ENCODE data around the gene ARMH3. TPM values are rescaled to one million over a fixed set of nuclear protein-coding genes. Genes with fewer than 3 reads are reported as not detected.

Gene ARMH3
- total RNA-seq, 1 experiment from 2014 or later, result 8.2 TPM

DNA sequence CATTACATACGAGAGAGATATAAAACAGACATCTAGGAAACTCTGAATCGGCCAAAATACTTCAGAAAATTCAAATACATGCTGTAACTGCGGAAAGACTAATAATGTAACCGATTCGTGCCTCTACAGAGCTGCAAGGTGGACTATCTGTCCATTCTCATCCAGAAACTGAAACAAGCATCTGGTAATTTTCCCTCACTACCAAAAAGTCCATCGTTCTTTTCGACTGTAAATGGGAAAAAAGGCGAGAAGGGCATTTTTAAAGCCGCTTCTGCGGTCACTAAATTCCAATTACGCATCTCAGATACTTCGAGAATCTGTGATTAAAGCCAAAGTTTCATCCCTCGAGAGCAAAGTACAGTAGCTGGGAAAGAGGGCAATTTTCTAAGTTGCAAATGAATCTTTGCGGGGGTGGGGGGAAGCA lies 239.0 kb downstream of the ARMH3 start:
- peak overlapping the region; percentile 81; the same call in 1 of the 2 replicates for H3K27ac ChIP-seq
- peaks cover 24% of the 10 kb centered on the region for H3K36me3 ChIP-seq

DNA sequence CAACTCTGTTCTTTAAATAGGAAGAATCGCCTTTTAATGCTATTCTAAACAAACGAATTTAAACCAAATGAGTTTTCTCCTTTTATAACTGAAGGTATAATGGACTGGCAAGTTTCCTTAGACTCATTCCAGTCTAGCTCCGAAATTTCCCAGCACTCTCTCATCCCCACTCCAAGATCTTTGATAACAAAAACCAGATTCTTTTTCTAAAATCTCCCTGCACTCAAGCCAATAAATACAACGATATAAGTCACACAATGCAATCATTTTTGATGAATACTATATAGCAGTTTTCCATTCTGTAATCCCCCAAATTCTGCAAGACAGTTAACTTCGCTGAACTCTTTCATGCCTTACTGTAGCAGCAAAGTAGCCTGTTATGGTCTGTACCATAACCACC lies 239.6 kb downstream of the ARMH3 start:
- Histone ChIP-seq H3K36me3 (peaks cover 28% of the 10 kb centered on the region), H3K9me3 (replicated peaks) (no peaks in the 10 kb centered on the region), H3K4me3 (peak overlapping the region; percentile 65), H3K27me3 (replicated peaks) (no peaks in the 10 kb centered on the region), H3K4me1 (replicated peaks) (peaks cover 28% of the 10 kb centered on the region), H3K27ac (no peak overlapping the region)
- no peak for DNase-seq (ENCODE audit: low read depth in 1 of 2, low spot score in 2 of 2)

More for the DNA sequence above, 239.0 kb downstream of the ARMH3 start:
- DNase-seq (ENCODE audit: low read depth in 1 of 2, low spot score in 2 of 2), result no peak
- Histone ChIP-seq H3K4me3 (peak overlapping the region; percentile 65), H3K27me3 (replicated peaks) (no peaks in the 10 kb centered on the region), H3K4me1 (replicated peaks) (peaks cover 28% of the 10 kb centered on the region), H3K9me3 (replicated peaks) (no peaks in the 10 kb centered on the region)

DNA sequence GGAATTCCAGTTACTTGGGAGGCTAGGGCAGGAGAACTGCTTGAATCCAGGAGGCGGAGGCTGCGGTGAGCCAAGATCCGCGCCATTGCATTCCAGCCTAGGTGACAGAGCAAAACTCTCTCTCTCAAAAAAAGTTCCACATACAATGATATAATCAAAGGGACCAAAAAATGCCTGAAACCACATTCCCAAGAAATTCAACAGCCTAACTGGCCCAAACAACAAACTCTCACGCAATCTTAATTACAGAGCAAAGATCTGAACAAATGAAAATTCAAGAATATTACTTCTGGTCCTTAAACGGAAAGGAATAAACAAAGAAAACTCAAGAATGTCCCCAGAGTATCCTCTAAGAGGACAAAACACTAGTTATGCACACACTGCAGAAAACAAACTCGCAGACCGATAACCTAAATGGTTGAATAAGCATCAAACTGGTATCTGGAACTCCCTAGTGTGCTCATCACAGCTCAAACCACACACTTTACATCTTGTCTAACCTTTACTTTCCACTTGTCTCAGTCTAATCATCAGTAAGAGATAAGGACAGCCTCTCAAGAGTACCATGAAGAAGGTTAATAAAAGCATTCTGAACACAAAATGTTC lies 241.4 kb downstream of the ARMH3 start:
- Histone ChIP-seq H3K27ac (peak overlapping the region; percentile 46), H3K27me3 (replicated peaks) (no peaks in the 10 kb centered on the region), H3K4me3 (no peak overlapping the region), H3K36me3 (peaks cover 46% of the 10 kb centered on the region), H3K9me3 (replicated peaks) (no peaks in the 10 kb centered on the region), H3K4me1 (replicated peaks) (peaks cover 28% of the 10 kb centered on the region)
- DNase-seq (ENCODE audit: low read depth in 1 of 2, low spot score in 2 of 2), result peak in 1 of 2 experiments; percentile 54

DNA sequence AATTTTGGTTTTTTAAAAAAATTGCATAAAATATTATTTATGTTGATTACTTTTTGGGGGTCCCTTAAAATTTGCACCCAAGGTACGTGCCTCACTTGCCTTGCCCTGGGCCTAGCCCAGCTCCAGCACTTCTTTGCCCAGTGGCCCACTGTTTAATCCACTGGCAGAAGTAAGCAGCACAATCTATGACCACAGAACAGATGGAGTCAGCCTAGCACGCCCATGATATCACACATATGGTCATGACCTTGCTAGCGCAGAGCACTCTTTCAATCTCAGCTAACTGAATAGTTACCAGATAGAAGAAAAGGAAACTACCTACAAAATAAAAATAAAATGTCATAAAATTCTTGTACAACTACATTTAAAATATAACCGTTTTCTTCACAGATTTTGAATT lies 243.4 kb downstream of the ARMH3 start:
- DNase-seq (ENCODE audit: low read depth in 1 of 2, low spot score in 2 of 2), result no peak
- no peak overlapping the region for H3K27ac ChIP-seq
- H3K36me3 ChIP-seq, result peaks cover 59% of the 10 kb centered on the region
- no peak overlapping the region for H3K4me3 ChIP-seq
- H3K27me3 ChIP-seq (replicated peaks), result no peaks in the 10 kb centered on the region
- H3K9me3 ChIP-seq (replicated peaks), result no peaks in the 10 kb centered on the region
- peaks cover 20% of the 10 kb centered on the region for H3K4me1 ChIP-seq (replicated peaks)

DNA sequence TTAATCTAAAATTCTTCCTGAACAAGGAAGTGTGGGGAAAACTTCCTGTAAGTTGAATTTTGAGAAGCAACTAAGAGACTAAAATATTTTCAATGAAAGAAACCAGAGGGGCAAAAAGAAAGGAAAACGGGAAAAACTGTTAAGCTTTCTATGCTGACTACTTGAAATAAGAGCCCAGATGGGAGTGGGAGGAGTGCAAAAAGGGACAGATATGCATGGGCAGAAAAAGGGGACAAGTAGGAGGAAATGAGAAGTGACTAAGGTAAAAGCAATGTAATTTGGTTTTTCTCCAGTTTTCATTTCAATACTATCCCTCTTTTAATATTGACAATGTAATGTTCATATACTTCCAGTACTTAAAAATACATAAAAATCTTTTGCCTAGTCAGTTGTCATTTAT lies 248.8 kb downstream of the ARMH3 start:
- H3K36me3 ChIP-seq, result peaks cover 94% of the 10 kb centered on the region

DNA sequence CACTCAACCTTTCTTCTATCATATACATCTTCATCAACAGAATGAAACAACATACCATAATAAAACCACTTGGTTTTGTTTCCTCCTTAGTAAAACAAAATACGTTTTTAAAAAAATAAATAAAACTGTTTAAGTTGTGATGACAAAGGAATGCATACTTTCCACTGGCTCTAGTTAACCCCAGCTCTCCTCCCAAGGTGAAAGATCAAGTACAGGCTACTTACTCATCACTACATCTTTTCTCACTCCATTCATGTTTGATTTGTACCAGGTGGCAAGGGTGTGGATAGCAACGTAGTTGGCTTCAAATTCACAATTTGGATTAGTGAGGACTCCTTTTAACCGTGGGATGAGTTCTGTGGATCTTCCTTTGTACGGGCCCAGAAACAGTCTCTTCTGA lies 252.5 kb downstream of the ARMH3 start:
- no peak overlapping the region for H3K4me3 ChIP-seq
- H3K4me1 ChIP-seq (replicated peaks), result no peaks in the 10 kb centered on the region
- peaks cover 96% of the 10 kb centered on the region for H3K36me3 ChIP-seq
- DNase-seq (ENCODE audit: low read depth in 1 of 2, low spot score in 2 of 2), result no peak
- H3K9me3 ChIP-seq (replicated peaks), result no peaks in the 10 kb centered on the region
- no peak overlapping the region for H3K27ac ChIP-seq
- H3K27me3 ChIP-seq (replicated peaks), result no peaks in the 10 kb centered on the region

More for the DNA sequence above, 248.8 kb downstream of the ARMH3 start:
- no peak overlapping the region for H3K4me3 ChIP-seq
- H3K27me3 ChIP-seq (replicated peaks), result no peaks in the 10 kb centered on the region
- no peaks in the 10 kb centered on the region for H3K9me3 ChIP-seq (replicated peaks)
- H3K4me1 ChIP-seq (replicated peaks), result no peaks in the 10 kb centered on the region
- DNase-seq (ENCODE audit: low read depth in 1 of 2, low spot score in 2 of 2), result no peak
- H3K27ac ChIP-seq, result no peak overlapping the region

DNA sequence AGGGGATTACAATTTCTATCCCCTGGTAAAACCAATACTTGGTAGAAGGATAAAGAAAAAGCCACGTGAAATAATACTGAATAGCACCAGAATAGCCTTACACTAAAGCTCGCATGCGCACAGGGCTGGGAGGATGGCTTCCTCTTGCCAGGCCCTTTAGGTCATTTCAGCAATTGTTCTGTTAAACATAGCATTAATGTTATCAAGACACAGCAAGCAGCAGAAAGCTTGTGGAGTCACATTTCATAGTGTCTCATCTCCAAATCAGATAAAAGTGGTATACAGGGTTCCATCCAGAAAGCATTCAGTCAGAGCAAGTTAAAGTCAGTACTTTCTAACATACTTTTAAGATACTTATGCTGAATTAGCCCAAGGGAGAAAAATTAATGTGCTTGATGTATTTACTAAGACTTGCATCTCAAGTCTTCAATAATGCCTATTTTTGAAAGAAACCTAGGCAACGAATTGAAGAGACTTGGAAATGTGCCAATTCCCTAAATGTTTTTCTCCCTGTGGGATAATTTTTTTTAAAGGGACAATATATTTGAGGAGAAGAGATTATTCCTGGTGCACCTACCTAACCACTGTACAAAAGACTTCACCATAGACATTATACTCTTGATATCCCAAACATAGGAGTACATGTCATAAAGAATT lies 258.4 kb downstream of the ARMH3 start:
- H3K4me1 ChIP-seq (replicated peaks), result no peaks in the 10 kb centered on the region
- H3K36me3 ChIP-seq, result peaks cover 99% of the 10 kb centered on the region
- no peak overlapping the region for H3K27ac ChIP-seq
- H3K4me3 ChIP-seq, result no peak overlapping the region
- no peak for DNase-seq (ENCODE audit: low read depth in 1 of 2, low spot score in 2 of 2)
- H3K9me3 ChIP-seq (replicated peaks), result no peaks in the 10 kb centered on the region
- H3K27me3 ChIP-seq (replicated peaks), result no peaks in the 10 kb centered on the region

Other genes starting within 250 kb of the ARMH3 start
- 65.6 and 69.3 TPM in 2 replicates for gene OGA, start 237.7 kb downstream of the ARMH3 start, total RNA-seq (2014; rRNA removed; shearing (Covaris generic))
- 0.58 TPM in 1 of 2 replicates, not detected in the other for gene KCNIP2, start 212.4 kb downstream of the ARMH3 start, total RNA-seq (2014; rRNA removed; shearing (Covaris generic))
- 44.0 and 58.6 TPM in 2 replicates for gene HPS6, start 9.2 kb upstream of the ARMH3 start, total RNA-seq (2014; rRNA removed; shearing (Covaris generic))
- 22.5 and 29.0 TPM in 2 replicates for gene LDB1, start 64.2 kb upstream of the ARMH3 start, total RNA-seq (2014; rRNA removed; shearing (Covaris generic))
- gene PPRC1, start 76.9 kb upstream of the ARMH3 start, total RNA-seq (2014; rRNA removed; shearing (Covaris generic)), result 17.8 and 18.2 TPM in 2 replicates
- gene NOLC1, start 96.2 kb upstream of the ARMH3 start, total RNA-seq (2014; rRNA removed; shearing (Covaris generic)), result 60.1 and 60.2 TPM in 2 replicates
- not detected in 2 replicates for gene ELOVL3, start 170.1 kb upstream of the ARMH3 start, total RNA-seq (2014; rRNA removed; shearing (Covaris generic))
- not detected in 2 replicates for gene PITX3, start 185.3 kb upstream of the ARMH3 start, total RNA-seq (2014; rRNA removed; shearing (Covaris generic))
- 23.3 and 36.3 TPM in 2 replicates for gene GBF1, start 189.4 kb upstream of the ARMH3 start, total RNA-seq (2014; rRNA removed; shearing (Covaris generic))

Measured in SJSA1 (cell line).